ENCODE results near the gene TMEM39B. TPM values are rescaled to one million over a fixed set of nuclear protein-coding genes. Genes with fewer than 3 reads are reported as not detected.

TMEM39B gene
- total RNA-seq, 1 experiment from 2014 or later = 12.1 TPM

DNA sequence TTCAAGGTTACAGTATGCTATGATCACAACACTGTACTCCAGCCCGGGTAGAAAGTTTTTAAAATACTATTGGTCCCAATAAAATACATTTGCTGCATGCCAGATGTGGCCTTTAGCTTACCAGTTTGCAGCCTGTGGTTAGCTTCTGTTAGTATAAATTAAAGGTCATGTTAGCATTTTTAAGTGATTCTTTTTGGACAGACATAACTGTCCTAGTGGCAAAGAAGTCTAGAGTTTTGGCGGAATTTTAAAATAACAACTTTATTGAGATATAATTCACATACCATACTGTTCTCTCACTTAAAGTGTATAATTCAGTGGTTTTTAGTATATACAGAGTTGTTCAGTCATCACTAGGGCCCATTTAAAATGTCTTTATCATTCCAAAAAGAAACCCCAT is 24.3 kb upstream of the TMEM39B start:
- Histone ChIP-seq H3K36me3 (ENCODE audit: control insufficient read depth, insufficient read depth, low read length) (no peaks in the 10 kb centered on the region), H3K4me3 (ENCODE audit: low read depth, low read length) (no peak overlapping the region), H3K4me1 (no peaks in the 10 kb centered on the region), H3K27me3 (replicated peaks; ENCODE audit: control insufficient read depth, insufficient read depth, low read length) (no peaks in the 10 kb centered on the region), H3K9me3 (no peaks in the 10 kb centered on the region)
- H3K36me3 Mint-ChIP-seq (ENCODE audit: insufficient read depth, unreplicated experiment) = peaks cover 54% of the 10 kb centered on the region
- H3K27me3 Mint-ChIP-seq (ENCODE audit: insufficient read depth, unreplicated experiment) = no peaks in the 10 kb centered on the region
- CTCF ChIA-PET = no interaction called here
- BruUV-seq (replicated peaks) = no TSS peak
- H3K4me3 Mint-ChIP-seq (ENCODE audit: unreplicated experiment) = no peak overlapping the region
- intact Hi-C loops (cut with micrococcal nuclease; ENCODE audit: unreplicated experiment) = no loop called here
- H3K27ac Mint-ChIP-seq (ENCODE audit: unreplicated experiment) = no peak overlapping the region
- DNase-seq = no peak
- no peaks in the 10 kb centered on the region for H3K9me3 Mint-ChIP-seq (ENCODE audit: unreplicated experiment)
- TF ChIP-seq, protein P1, sequence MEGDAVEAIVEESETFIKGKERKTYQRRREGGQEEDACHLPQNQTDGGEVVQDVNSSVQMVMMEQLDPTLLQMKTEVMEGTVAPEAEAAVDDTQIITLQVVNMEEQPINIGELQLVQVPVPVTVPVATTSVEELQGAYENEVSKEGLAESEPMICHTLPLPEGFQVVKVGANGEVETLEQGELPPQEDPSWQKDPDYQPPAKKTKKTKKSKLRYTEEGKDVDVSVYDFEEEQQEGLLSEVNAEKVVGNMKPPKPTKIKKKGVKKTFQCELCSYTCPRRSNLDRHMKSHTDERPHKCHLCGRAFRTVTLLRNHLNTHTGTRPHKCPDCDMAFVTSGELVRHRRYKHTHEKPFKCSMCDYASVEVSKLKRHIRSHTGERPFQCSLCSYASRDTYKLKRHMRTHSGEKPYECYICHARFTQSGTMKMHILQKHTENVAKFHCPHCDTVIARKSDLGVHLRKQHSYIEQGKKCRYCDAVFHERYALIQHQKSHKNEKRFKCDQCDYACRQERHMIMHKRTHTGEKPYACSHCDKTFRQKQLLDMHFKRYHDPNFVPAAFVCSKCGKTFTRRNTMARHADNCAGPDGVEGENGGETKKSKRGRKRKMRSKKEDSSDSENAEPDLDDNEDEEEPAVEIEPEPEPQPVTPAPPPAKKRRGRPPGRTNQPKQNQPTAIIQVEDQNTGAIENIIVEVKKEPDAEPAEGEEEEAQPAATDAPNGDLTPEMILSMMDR (IDR thresholded peaks at IDR 0.05; ENCODE audit: insufficient read depth in 1 of 2, low read depth in 1 of 2, low read length in 1 of 2, severe bottlenecking in 1 of 2, unreplicated experiment in 1 of 2) = no peak
- no peaks in the 10 kb centered on the region for H3K4me1 Mint-ChIP-seq (ENCODE audit: low read depth, unreplicated experiment)
- POLR2A ChIA-PET = no interaction called here

DNA sequence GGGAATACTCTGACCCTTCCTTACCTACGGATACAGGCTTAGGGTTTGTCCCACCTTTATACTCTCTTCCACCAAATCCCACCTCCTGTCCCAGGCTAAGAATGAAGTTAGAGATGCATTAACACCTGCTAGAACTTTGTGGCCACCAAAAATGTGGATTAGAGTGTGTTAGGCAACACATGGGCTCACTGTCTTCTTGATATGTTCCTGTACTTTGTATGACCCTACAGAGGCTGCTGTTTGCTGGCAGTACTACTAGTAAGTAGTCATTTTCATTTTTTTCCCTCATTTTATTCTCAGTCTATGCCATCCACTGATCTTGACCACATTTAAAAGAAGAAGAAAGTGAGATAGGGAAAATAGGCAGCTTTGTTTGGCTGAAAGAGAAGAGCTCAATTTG is 21.0 kb upstream of the TMEM39B start:
- Mint-ChIP-seq H3K4me1 (ENCODE audit: low read depth, unreplicated experiment) (no peaks in the 10 kb centered on the region), H3K27ac (ENCODE audit: unreplicated experiment) (no peak overlapping the region), H3K27me3 (ENCODE audit: insufficient read depth, unreplicated experiment) (no peaks in the 10 kb centered on the region), H3K4me3 (ENCODE audit: unreplicated experiment) (no peak overlapping the region), H3K36me3 (ENCODE audit: insufficient read depth, unreplicated experiment) (peaks cover 66% of the 10 kb centered on the region), H3K9me3 (ENCODE audit: unreplicated experiment) (no peaks in the 10 kb centered on the region)
- no peaks in the 10 kb centered on the region for H3K27me3 ChIP-seq (replicated peaks; ENCODE audit: control insufficient read depth, insufficient read depth, low read length)
- no peaks in the 10 kb centered on the region for H3K4me1 ChIP-seq
- ChIA-PET CTCF (no interaction called here), POLR2A (no interaction called here)
- TF ChIP-seq, protein P1 (IDR thresholded peaks at IDR 0.05; ENCODE audit: insufficient read depth in 1 of 2, low read depth in 1 of 2, low read length in 1 of 2, severe bottlenecking in 1 of 2, unreplicated experiment in 1 of 2) = no peak
- H3K36me3 ChIP-seq (ENCODE audit: control insufficient read depth, insufficient read depth, low read length) = no peaks in the 10 kb centered on the region
- H3K9me3 ChIP-seq = no peaks in the 10 kb centered on the region
- intact Hi-C loops (cut with micrococcal nuclease; ENCODE audit: unreplicated experiment) = no loop called here
- no peak overlapping the region for H3K4me3 ChIP-seq (ENCODE audit: low read depth, low read length)
- no TSS peak for BruUV-seq (replicated peaks)
- no peak for DNase-seq

DNA sequence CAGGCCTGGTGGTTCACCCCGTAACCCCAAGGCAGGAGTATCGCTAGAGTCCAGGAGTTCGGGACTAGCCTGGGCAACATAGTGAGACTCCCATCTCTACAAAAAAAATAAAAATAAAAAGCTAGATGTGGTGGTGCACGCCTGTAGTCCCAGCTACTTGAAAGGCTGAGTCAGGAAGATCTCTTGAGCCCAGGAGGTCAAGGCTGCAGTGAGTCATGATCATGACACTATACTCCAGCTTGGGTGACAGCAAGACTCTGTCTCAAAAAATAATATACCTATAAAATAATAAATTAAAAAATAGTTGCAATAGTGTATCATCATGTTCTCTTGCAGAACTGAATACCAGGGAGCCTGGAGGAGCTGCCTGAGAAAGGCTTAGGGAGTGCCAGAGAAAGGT is 19.9 kb upstream of the TMEM39B start:
- no peak overlapping the region for H3K27ac Mint-ChIP-seq (ENCODE audit: unreplicated experiment)
- no peaks in the 10 kb centered on the region for H3K4me1 Mint-ChIP-seq (ENCODE audit: low read depth, unreplicated experiment)
- no peak for DNase-seq
- Histone ChIP-seq H3K4me3 (ENCODE audit: low read depth, low read length) (no peak overlapping the region), H3K27me3 (replicated peaks; ENCODE audit: control insufficient read depth, insufficient read depth, low read length) (no peaks in the 10 kb centered on the region), H3K9me3 (no peaks in the 10 kb centered on the region), H3K4me1 (no peaks in the 10 kb centered on the region), H3K36me3 (ENCODE audit: control insufficient read depth, insufficient read depth, low read length) (no peaks in the 10 kb centered on the region)
- H3K36me3 Mint-ChIP-seq (ENCODE audit: insufficient read depth, unreplicated experiment) = peaks cover 66% of the 10 kb centered on the region
- H3K9me3 Mint-ChIP-seq (ENCODE audit: unreplicated experiment) = no peaks in the 10 kb centered on the region
- intact Hi-C loops (cut with micrococcal nuclease; ENCODE audit: unreplicated experiment) = no loop called here
- BruUV-seq (replicated peaks) = no TSS peak
- no peak overlapping the region for H3K4me3 Mint-ChIP-seq (ENCODE audit: unreplicated experiment)
- POLR2A ChIA-PET = no interaction called here
- TF ChIP-seq, protein P1 (IDR thresholded peaks at IDR 0.05; ENCODE audit: insufficient read depth in 1 of 2, low read depth in 1 of 2, low read length in 1 of 2, severe bottlenecking in 1 of 2, unreplicated experiment in 1 of 2) = no peak
- H3K27me3 Mint-ChIP-seq (ENCODE audit: insufficient read depth, unreplicated experiment) = no peaks in the 10 kb centered on the region
- CTCF ChIA-PET = no interaction called here
